Globus pallidus (tissue), 1 donor: ENCODE data around the gene PCNX3.

Experiments
- DNase-seq: peaks from one replicate; pipeline ENCODE4 v3.0.0-alpha.2; 2015; ENCODE audit warnings: low spot score

PCNX3 gene

GRCh38 chr11:65599216-65599954, 16.2 kb upstream of the PCNX3 start:
- DNase-seq, result no peak

- no peak for DNase-seq
Measured at GRCh38 chr11:65599955-65600246, 15.7 kb upstream of the PCNX3 start.

- no peak for DNase-seq
Measured at GRCh38 chr11:65604258-65604657, 11.3 kb upstream of the PCNX3 start.

GRCh38 chr11:65606876-65607613, 8.5 kb upstream of the PCNX3 start:
- peak; percentile 96 for DNase-seq

- no peak for DNase-seq
Measured at GRCh38 chr11:65607614-65608426, 7.8 kb upstream of the PCNX3 start.

- DNase-seq, result no peak
Measured at GRCh38 chr11:65609229-65609628, 6.3 kb upstream of the PCNX3 start.

- DNase-seq, result no peak
Measured at GRCh38 chr11:65609665-65610064, 5.9 kb upstream of the PCNX3 start.

GRCh38 chr11:65610404-65610803, 5.2 kb upstream of the PCNX3 start:
- DNase-seq, result no peak

- DNase-seq, result peak; percentile 96
Measured at GRCh38 chr11:65611028-65611757, 4.4 kb upstream of the PCNX3 start.

GRCh38 chr11:65611758-65612603, 3.6 kb upstream of the PCNX3 start:
- peak; percentile 55 for DNase-seq

GRCh38 chr11:65612691-65613090, 2.9 kb upstream of the PCNX3 start:
- DNase-seq, result no peak

- peak; percentile 24 for DNase-seq
Measured at GRCh38 chr11:65613091-65613928, 2.3 kb upstream of the PCNX3 start.

- DNase-seq, result no peak
Measured at GRCh38 chr11:65615950-65616574, 486 bp downstream of the PCNX3 start.

GRCh38 chr11:65616575-65617001, 1.0 kb downstream of the PCNX3 start:
- DNase-seq, result no peak

GRCh38 chr11:65617136-65617850, 1.7 kb downstream of the PCNX3 start:
- no peak for DNase-seq

GRCh38 chr11:65617990-65618751, 2.6 kb downstream of the PCNX3 start:
- DNase-seq, result no peak

- DNase-seq, result no peak
Measured at GRCh38 chr11:65618763-65619162, 3.2 kb downstream of the PCNX3 start.

- DNase-seq, result no peak
Measured at GRCh38 chr11:65619281-65619928, 3.8 kb downstream of the PCNX3 start.
